SU-DHL-6 (cell line): ENCODE results near the gene SGCA.

ENCODE experiments used
- H2AFZ ChIP-seq: fragments of 200-600 bp; sonication (generic); 2 replicates; pipeline ENCODE4 v1.6.1; 2014; ENCODE audit warnings: low read depth, mild to moderate bottlenecking, moderate library complexity, mixed read lengths, antibody characterized with exemption, low read length; ENCODE audit not compliant: severe bottlenecking
- H3F3A ChIP-seq: fragments of 200-600 bp; shearing (Covaris generic); 2 replicates; pipeline ENCODE4 v1.6.0; 2016; ENCODE audit warnings: antibody characterized with exemption, mild to moderate bottlenecking; ENCODE audit not compliant: insufficient read depth
- H3K27ac ChIP-seq: fragments of 200-600 bp; sonication (generic); 2 replicates; pipeline ENCODE4 v1.5.1; 2016; ENCODE audit warnings: low read depth, mild to moderate bottlenecking, low read length, moderate library complexity, mixed read lengths
- H3K27me3 ChIP-seq: fragments of 200-600 bp; sonication (generic), shearing (Covaris generic); 2 replicates; pipeline ENCODE4 v1.6.0; 2014; ENCODE audit warnings: mild to moderate bottlenecking, low read length
- H3K36me3 ChIP-seq: fragments of 200-600 bp; sonication (generic); 2 replicates; pipeline ENCODE4 v1.6.1; 2014; ENCODE audit warnings: mild to moderate bottlenecking, low read length, mixed read lengths
- H3K4me2 ChIP-seq: fragments of 300-600, 200-600 bp; shearing (Covaris generic), sonication (generic); 2 replicates; pipeline ENCODE4 v1.6.0; 2014; ENCODE audit warnings: low read length, low read depth, mild to moderate bottlenecking; ENCODE audit not compliant: poor library complexity, severe bottlenecking
- H3K4me3 ChIP-seq: fragments of 200-600 bp; sonication (generic); 2 replicates; pipeline ENCODE4 v1.5.1; 2014; ENCODE audit warnings: antibody characterized with exemption, low read length, mild to moderate bottlenecking, mixed read lengths; ENCODE audit not compliant: insufficient read depth, poor library complexity, severe bottlenecking
- H3K79me2 ChIP-seq: fragments of 200-600 bp; sonication (generic); 2 replicates; pipeline ENCODE4 v1.6.1; 2014; ENCODE audit warnings: mild to moderate bottlenecking, low read length, moderate library complexity; ENCODE audit not compliant: insufficient read depth
- H3K9ac ChIP-seq: fragments of 200-600 bp; sonication (generic); 2 replicates; pipeline ENCODE4 v1.7.0; 2014; ENCODE audit warnings: mild to moderate bottlenecking, low read length
- H3K9me2 ChIP-seq: fragments of 200-600 bp; sonication (generic); replicated peaks from 2 replicates; pipeline ENCODE4 v1.6.1; 2014; ENCODE audit warnings: low read length; ENCODE audit not compliant: insufficient read depth
- H3K9me3 ChIP-seq: fragments of 200-600 bp; sonication (generic); 2 replicates; pipeline ENCODE4 v1.6.1; 2014; ENCODE audit warnings: low read length, mixed read lengths; ENCODE audit not compliant: insufficient read depth
- H4K20me1 ChIP-seq: fragments of 200-600 bp; sonication (generic); 2 replicates; pipeline ENCODE4 v1.6.1; 2014; ENCODE audit warnings: low read depth, mild to moderate bottlenecking, antibody characterized with exemption, low read length, moderate library complexity, mixed read lengths
- CTCF ChIP-seq: fragments of 200-600 bp; sonication (generic); IDR thresholded peaks from one replicate; pipeline ENCODE4 v1.5.1; 2017; ENCODE audit warnings: antibody characterized with exemption, mild to moderate bottlenecking, low read length, moderate library complexity; ENCODE audit not compliant: insufficient read depth, poor library complexity, severe bottlenecking
- EZH2phosphoT487 ChIP-seq: fragments of 200-600 bp; sonication (generic), shearing (Covaris generic); conservative IDR thresholded peaks from 2 replicates; pipeline ENCODE4 v1.6.1; 2018; ENCODE audit warnings: mild to moderate bottlenecking, antibody characterized with exemption, low read length, moderate library complexity, mixed read lengths

The SGCA gene

GRCh38 chr17:50191359-50192143, 25.7 kb downstream of the SGCA start:
- Histone ChIP-seq H3K9me3 (no peaks in the 10 kb centered on the region), H4K20me1 (no peaks in the 10 kb centered on the region), H3K4me2 (no peak overlapping the region), H3K36me3 (no peaks in the 10 kb centered on the region), H2AFZ (no peak overlapping the region), H3K79me2 (no peaks in the 10 kb centered on the region), H3K27me3 (no peaks in the 10 kb centered on the region), H3F3A (no peaks in the 10 kb centered on the region), H3K4me3 (no peak overlapping the region), H3K27ac (no peak overlapping the region), H3K9ac (no peak overlapping the region), H3K9me2 (no peaks in the 10 kb centered on the region)
- TF ChIP-seq CTCF = no peak
- TF ChIP-seq EZH2phosphoT487 = no peak

- Histone ChIP-seq H3K36me3 (no peaks in the 10 kb centered on the region), H3K9me2 (no peaks in the 10 kb centered on the region), H3K27ac (no peak overlapping the region), H3K4me2 (no peak overlapping the region), H4K20me1 (no peaks in the 10 kb centered on the region), H3K9ac (no peak overlapping the region), H2AFZ (no peak overlapping the region), H3F3A (no peaks in the 10 kb centered on the region), H3K4me3 (no peak overlapping the region), H3K27me3 (no peaks in the 10 kb centered on the region), H3K79me2 (no peaks in the 10 kb centered on the region), H3K9me3 (no peaks in the 10 kb centered on the region)
- TF ChIP-seq CTCF (no peak), EZH2phosphoT487 (no peak)
Measured at GRCh38 chr17:50192144-50192617, 26.4 kb downstream of the SGCA start.

DNA sequence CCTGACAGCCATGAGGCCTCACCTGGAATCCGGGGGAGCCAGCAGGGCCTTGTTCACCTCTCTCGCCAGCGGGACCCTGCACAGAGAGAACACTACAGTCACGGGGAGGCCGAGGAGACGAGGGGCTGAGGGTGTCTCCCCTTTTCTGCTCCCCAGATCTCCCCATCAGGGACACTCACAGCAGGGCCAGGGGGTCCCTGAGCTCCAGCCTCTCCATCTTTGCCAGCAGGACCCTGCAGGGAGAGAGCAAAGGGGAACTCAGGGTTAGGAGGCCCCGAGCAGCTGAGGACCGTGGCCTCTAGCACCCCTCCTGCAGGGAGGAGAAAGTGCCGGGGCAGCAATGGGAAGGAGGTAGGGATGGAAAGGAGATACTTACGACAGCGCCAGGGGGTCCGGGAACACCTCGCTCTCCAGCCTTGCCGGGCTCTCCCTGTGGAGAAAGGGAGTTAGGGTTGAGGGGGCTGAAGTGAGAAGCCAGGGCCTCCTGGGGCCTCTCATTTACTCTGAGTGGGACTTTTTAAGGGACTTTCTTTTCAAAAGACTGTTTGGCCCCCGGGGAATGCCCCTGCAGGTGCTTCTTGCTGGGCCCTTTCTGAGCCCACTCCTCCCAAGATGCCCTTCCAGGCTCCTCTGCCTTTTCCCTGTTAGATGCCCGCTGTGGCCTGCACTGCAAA, 26.9 kb downstream of the SGCA start:
- Histone ChIP-seq H3F3A (no peaks in the 10 kb centered on the region), H3K9me3 (no peaks in the 10 kb centered on the region), H4K20me1 (no peaks in the 10 kb centered on the region), H2AFZ (no peak overlapping the region), H3K27me3 (no peaks in the 10 kb centered on the region), H3K9me2 (no peaks in the 10 kb centered on the region), H3K4me3 (no peak overlapping the region), H3K79me2 (no peaks in the 10 kb centered on the region), H3K27ac (no peak overlapping the region), H3K36me3 (no peaks in the 10 kb centered on the region), H3K4me2 (no peak overlapping the region), H3K9ac (no peak overlapping the region)
- no peak for TF ChIP-seq CTCF
- TF ChIP-seq EZH2phosphoT487 = no peak
